Trophoblast cell (in vitro differentiated cells and primary cell): Measurements from ENCODE around the gene TBC1D22A.

Experiments used
- DNase-seq, 2 donors: peaks; one replicate each; pipeline ENCODE4 v3.0.0-alpha.2; 2016
- H2AFZ ChIP-seq: 2 replicates; pipeline ENCODE4 v1.6.1; 2013; ENCODE audit warnings: low read length, moderate library complexity, mild to moderate bottlenecking; ENCODE audit not compliant: insufficient read depth, poor library complexity
- H2AK5ac ChIP-seq: 2 replicates; pipeline ENCODE4 v1.6.1; 2013; ENCODE audit warnings: mild to moderate bottlenecking, low read length
- H2BK120ac ChIP-seq: 2 replicates; pipeline ENCODE4 v1.6.1; 2013; ENCODE audit warnings: low read length, mild to moderate bottlenecking, moderate library complexity; ENCODE audit not compliant: insufficient read depth, poor library complexity
- H2BK12ac ChIP-seq: 2 replicates; pipeline ENCODE4 v1.6.1; 2013; ENCODE audit warnings: mild to moderate bottlenecking, low read length, moderate library complexity
- H2BK5ac ChIP-seq: 2 replicates; pipeline ENCODE4 v1.6.1; 2013; ENCODE audit warnings: low read length, low read depth, moderate library complexity, mild to moderate bottlenecking; ENCODE audit not compliant: poor library complexity
- H3K14ac ChIP-seq: 2 replicates; pipeline ENCODE4 v1.6.1; 2013; ENCODE audit warnings: mild to moderate bottlenecking, low read length
- H3K18ac ChIP-seq: 2 replicates; pipeline ENCODE4 v1.6.1; 2013; ENCODE audit warnings: mild to moderate bottlenecking, low read length
- H3K23ac ChIP-seq: 2 replicates; pipeline ENCODE4 v1.6.1; 2013; ENCODE audit warnings: low read length
- H3K27ac ChIP-seq: 2 replicates; pipeline ENCODE4 v1.5.1; 2013; ENCODE audit warnings: low read depth, mild to moderate bottlenecking, inconsistent platforms, low read length, moderate library complexity
- H3K27me3 ChIP-seq: 2 replicates; pipeline ENCODE4 v1.6.1; 2013; ENCODE audit warnings: inconsistent platforms, mild to moderate bottlenecking, low read length, moderate library complexity; ENCODE audit not compliant: insufficient read depth
- H3K36me3 ChIP-seq, 2 experiments: 1 replicate in 1 of 2; 2 replicates in 1 of 2; pipeline ENCODE4 v1.6.1; 2013; ENCODE audit warnings: low read length in 2 of 2, mild to moderate bottlenecking in 2 of 2, moderate library complexity in 1 of 2; ENCODE audit not compliant: insufficient read depth in 2 of 2, control insufficient read depth in 1 of 2
- H3K4ac ChIP-seq: 2 replicates; pipeline ENCODE4 v1.6.1; 2013; ENCODE audit warnings: low read depth, mild to moderate bottlenecking, low read length, moderate library complexity
- H3K4me1 ChIP-seq, 2 experiments: 1 replicate in 1 of 2; 2 replicates in 1 of 2; pipeline ENCODE4 v1.6.1; 2013; ENCODE audit warnings: low read length in 2 of 2, mild to moderate bottlenecking in 2 of 2, moderate library complexity in 1 of 2; ENCODE audit not compliant: insufficient read depth in 2 of 2, control insufficient read depth in 1 of 2
- H3K4me2 ChIP-seq: 2 replicates; pipeline ENCODE4 v1.6.1; 2013; ENCODE audit warnings: inconsistent platforms, mild to moderate bottlenecking, low read length, moderate library complexity
- H3K4me3 ChIP-seq: 2 replicates; pipeline ENCODE4 v1.5.1; 2013; ENCODE audit warnings: mild to moderate bottlenecking, low read depth, low read length, inconsistent platforms
- H3K79me1 ChIP-seq: one replicate; pipeline ENCODE4 v1.6.1; 2013; ENCODE audit warnings: low read length
- H3K79me2 ChIP-seq: 2 replicates; pipeline ENCODE4 v1.6.1; 2013; ENCODE audit warnings: low read length, mild to moderate bottlenecking; ENCODE audit not compliant: control insufficient read depth, insufficient read depth, poor library complexity
- H3K9ac ChIP-seq: 2 replicates; pipeline ENCODE4 v1.6.1; 2013; ENCODE audit warnings: mild to moderate bottlenecking, low read length
- H3K9me3 ChIP-seq: 2 replicates; pipeline ENCODE4 v1.6.1; 2013; ENCODE audit warnings: low read depth, mild to moderate bottlenecking, control low read depth, inconsistent platforms, low read length; ENCODE audit not compliant: insufficient read depth
- H4K12ac ChIP-seq: 2 replicates; pipeline ENCODE4 v1.6.1; 2013; ENCODE audit warnings: low read depth, mild to moderate bottlenecking, low read length, moderate library complexity
- H4K8ac ChIP-seq: 2 replicates; pipeline ENCODE4 v1.6.1; 2013; ENCODE audit warnings: low read depth, mild to moderate bottlenecking, low read length, moderate library complexity
- H4K91ac ChIP-seq: one replicate; pipeline ENCODE4 v1.6.1; 2013; ENCODE audit warnings: low read depth, mild to moderate bottlenecking, low read length, moderate library complexity
- WGBS: extraction: QIAGEN DNeasy Blood & Tissue Kit; methylation state at CpG from one replicate; pipeline ENCODE4 v1.1.7; 2013; ENCODE audit warnings: missing lambda C conversion rate; ENCODE audit not compliant: insufficient read length, insufficient coverage; ENCODE audit errors: extremely low coverage; 5-methylcytosine and 5-hydroxymethylcytosine counted together

Gene TBC1D22A

GRCh38 chr22:47174671-47175112 is 412.2 kb downstream of the TBC1D22A start:
- H3K4me2 ChIP-seq = no peak overlapping the region
- no peak overlapping the region for H2AFZ ChIP-seq
- no peak overlapping the region for H3K4ac ChIP-seq
- no peak overlapping the region for H2BK120ac ChIP-seq
- WGBS = no CpG with 5 or more reads among the region's 14 CpGs
- H3K27ac ChIP-seq = no peak overlapping the region
- H3K27me3 ChIP-seq = no peaks in the 10 kb centered on the region
- peaks cover 2 to 5% of the 10 kb centered on the region in 2 experiments for H3K36me3 ChIP-seq
- no peak for DNase-seq
- no peak overlapping the region for H2BK5ac ChIP-seq
- no peak overlapping the region for H3K9ac ChIP-seq
- no peak overlapping the region for H3K23ac ChIP-seq
- H4K8ac ChIP-seq = no peak overlapping the region
- H2AK5ac ChIP-seq = no peak overlapping the region
- no peak overlapping the region for H2BK12ac ChIP-seq
- H3K18ac ChIP-seq = no peak overlapping the region
- H4K12ac ChIP-seq = no peak overlapping the region
- H3K14ac ChIP-seq = no peak overlapping the region
- H3K4me1 ChIP-seq = no peaks in the 10 kb centered on the region
- H4K91ac ChIP-seq = no peak overlapping the region
- H3K9me3 ChIP-seq = peaks cover 18% of the 10 kb centered on the region
- no peaks in the 10 kb centered on the region for H3K79me1 ChIP-seq
- no peak overlapping the region for H3K4me3 ChIP-seq
- no peaks in the 10 kb centered on the region for H3K79me2 ChIP-seq

- no CpG with 5 or more reads among the region's 38 CpGs for WGBS
- Histone ChIP-seq H3K9ac (no peak overlapping the region), H3K79me1 (no peaks in the 10 kb centered on the region), H3K4ac (no peak overlapping the region), H2BK12ac (no peak overlapping the region), H2BK120ac (no peak overlapping the region), H3K27ac (no peak overlapping the region), H3K36me3 (peaks cover 2 to 5% of the 10 kb centered on the region in 2 experiments), H3K4me2 (no peak overlapping the region), H3K9me3 (peaks cover 21% of the 10 kb centered on the region), H4K12ac (no peak overlapping the region), H3K18ac (no peak overlapping the region), H2BK5ac (no peak overlapping the region), H4K91ac (no peak overlapping the region), H2AFZ (no peak overlapping the region), H2AK5ac (no peak overlapping the region), H4K8ac (no peak overlapping the region), H3K14ac (no peak overlapping the region), H3K4me1 (no peaks in the 10 kb centered on the region), H3K23ac (no peak overlapping the region), H3K27me3 (no peaks in the 10 kb centered on the region), H3K79me2 (no peaks in the 10 kb centered on the region), H3K4me3 (no peak overlapping the region)
- no peak for DNase-seq
These were observed 412.9 kb downstream of the TBC1D22A start for GRCh38 chr22:47175151-47176025.

GRCh38 chr22:47176026-47176389 is 413.6 kb downstream of the TBC1D22A start:
- Histone ChIP-seq H3K4ac (no peak overlapping the region), H2AK5ac (no peak overlapping the region), H4K91ac (no peak overlapping the region), H3K27me3 (no peaks in the 10 kb centered on the region), H3K14ac (no peak overlapping the region), H4K12ac (no peak overlapping the region), H2BK120ac (no peak overlapping the region), H3K9ac (no peak overlapping the region), H3K4me2 (no peak overlapping the region), H4K8ac (no peak overlapping the region), H3K4me3 (no peak overlapping the region), H3K79me2 (no peaks in the 10 kb centered on the region), H2BK5ac (no peak overlapping the region), H2AFZ (no peak overlapping the region), H3K23ac (no peak overlapping the region), H2BK12ac (no peak overlapping the region), H3K4me1 (no peaks in the 10 kb centered on the region), H3K79me1 (no peaks in the 10 kb centered on the region), H3K18ac (no peak overlapping the region), H3K9me3 (peaks cover 21% of the 10 kb centered on the region), H3K27ac (no peak overlapping the region), H3K36me3 (peaks cover 2 to 5% of the 10 kb centered on the region in 2 experiments)
- WGBS = no CpG with 5 or more reads among the region's 9 CpGs
- no peak for DNase-seq

GRCh38 chr22:47176573-47177333 is 414.3 kb downstream of the TBC1D22A start:
- WGBS = no CpG with 5 or more reads among the region's 24 CpGs

More at GRCh38 chr22:47176573-47177333, 414.3 kb downstream of the TBC1D22A start:
- DNase-seq = no peak
- Histone ChIP-seq H2BK5ac (no peak overlapping the region), H3K9me3 (peaks cover 21% of the 10 kb centered on the region), H3K23ac (no peak overlapping the region), H3K18ac (no peak overlapping the region), H3K27ac (no peak overlapping the region), H3K36me3 (peaks cover 2 to 5% of the 10 kb centered on the region in 2 experiments), H3K4me2 (no peak overlapping the region), H3K79me2 (no peaks in the 10 kb centered on the region), H4K91ac (no peak overlapping the region), H2BK120ac (no peak overlapping the region), H2AK5ac (no peak overlapping the region), H3K14ac (no peak overlapping the region), H3K4ac (no peak overlapping the region), H3K9ac (no peak overlapping the region), H4K8ac (no peak overlapping the region), H3K27me3 (no peaks in the 10 kb centered on the region), H3K4me1 (no peaks in the 10 kb centered on the region), H2AFZ (no peak overlapping the region), H4K12ac (no peak overlapping the region), H3K79me1 (no peaks in the 10 kb centered on the region), H2BK12ac (no peak overlapping the region), H3K4me3 (no peak overlapping the region)
